Measurements from ENCODE around the gene ZNF274. TPM values are rescaled to one million over a fixed set of nuclear protein-coding genes. Genes with fewer than 3 reads are reported as not detected.
A peak's percentile ranks its signal among the peaks of the same experiment; 100 is the strongest.

The ZNF274 gene
- total RNA-seq, 1 experiment from 2014 or later, result 15.4 TPM

- Histone ChIP-seq H3K9ac (ENCODE audit: low read length) (no peak overlapping the region), H3K36me3 (ENCODE audit: low read depth, low read length) (peaks cover 73% of the 10 kb centered on the region), H3K79me2 (ENCODE audit: low read length) (no peaks in the 10 kb centered on the region), H3K4me3 (ENCODE audit: low read length) (no peak overlapping the region), H4K20me1 (ENCODE audit: low read length) (no peaks in the 10 kb centered on the region), H3K9me3 (ENCODE audit: low read length) (peaks cover 74% of the 10 kb centered on the region), H3K27ac (ENCODE audit: low read length) (no peak overlapping the region), H3K4me2 (ENCODE audit: low read length) (no peak overlapping the region), H3K4me1 (ENCODE audit: insufficient read depth, low read length) (no peaks in the 10 kb centered on the region), H3K9me2 (replicated peaks; ENCODE audit: low read length) (no peaks in the 10 kb centered on the region), H2AFZ (ENCODE audit: low read length) (no peak overlapping the region), H3K27me3 (ENCODE audit: low read length) (no peaks in the 10 kb centered on the region), H3F3A (ENCODE audit: low read length, unreplicated experiment) (no peaks in the 10 kb centered on the region)
- intact Hi-C loops (cut with micrococcal nuclease), result no loop called here
- no peak for TF ChIP-seq EZH2 (IDR thresholded peaks at IDR 0.05; ENCODE audit: low read length, unreplicated experiment)
- no peak for TF ChIP-seq EZH2phosphoT487 (IDR thresholded peaks at IDR 0.05; ENCODE audit: borderline replicate concordance, low read length)
- TF ChIP-seq CTCF (conservative IDR thresholded peaks at IDR 0.05; ENCODE audit: low read depth, low read length), result no peak
- ChIA-PET CTCF (no interaction called here), POLR2A (ENCODE audit: unreplicated experiment) (no interaction called here)
- BruUV-seq (replicated peaks), result TSS peak; percentile 16
- DNase-seq, result no peak
- no peak for ATAC-seq
Measured at GRCh38 chr19:58212336-58213074, 29.6 kb downstream of the ZNF274 start.

DNA sequence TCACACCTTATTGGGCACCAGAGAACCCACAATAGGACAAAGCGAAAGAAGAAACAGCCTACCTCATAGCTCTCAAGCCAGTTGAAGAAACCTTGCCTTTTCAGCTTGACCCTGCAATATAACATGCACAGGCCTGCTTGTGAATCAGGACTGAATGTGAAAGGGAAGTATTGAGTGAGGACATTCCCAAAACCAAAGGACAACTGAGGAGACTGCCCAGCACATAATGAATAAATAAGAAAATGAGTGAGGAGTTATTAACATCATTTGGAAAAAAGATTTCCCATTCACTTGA is 30.2 kb downstream of the ZNF274 start:
- Histone ChIP-seq H3K4me3 (ENCODE audit: low read length) (no peak overlapping the region), H3K4me1 (ENCODE audit: insufficient read depth, low read length) (no peaks in the 10 kb centered on the region), H3F3A (ENCODE audit: low read length, unreplicated experiment) (no peaks in the 10 kb centered on the region), H3K9me3 (ENCODE audit: low read length) (peaks cover 71% of the 10 kb centered on the region), H3K36me3 (ENCODE audit: low read depth, low read length) (peaks cover 68% of the 10 kb centered on the region), H3K4me2 (ENCODE audit: low read length) (no peak overlapping the region), H3K27ac (ENCODE audit: low read length) (no peak overlapping the region), H3K9ac (ENCODE audit: low read length) (no peak overlapping the region), H4K20me1 (ENCODE audit: low read length) (no peaks in the 10 kb centered on the region), H3K9me2 (replicated peaks; ENCODE audit: low read length) (no peaks in the 10 kb centered on the region), H3K79me2 (ENCODE audit: low read length) (no peaks in the 10 kb centered on the region), H2AFZ (ENCODE audit: low read length) (no peak overlapping the region), H3K27me3 (ENCODE audit: low read length) (no peaks in the 10 kb centered on the region)
- BruUV-seq (replicated peaks), result no TSS peak
- DNase-seq (no peak), ATAC-seq (no peak)
- ChIA-PET POLR2A (ENCODE audit: unreplicated experiment) (no interaction called here), CTCF (no interaction called here)
- TF ChIP-seq CTCF (conservative IDR thresholded peaks at IDR 0.05; ENCODE audit: low read depth, low read length), result no peak
- TF ChIP-seq EZH2 (IDR thresholded peaks at IDR 0.05; ENCODE audit: low read length, unreplicated experiment), result no peak
- TF ChIP-seq EZH2phosphoT487 (IDR thresholded peaks at IDR 0.05; ENCODE audit: borderline replicate concordance, low read length), result no peak
- intact Hi-C loops (cut with micrococcal nuclease), result no loop called here

DNA sequence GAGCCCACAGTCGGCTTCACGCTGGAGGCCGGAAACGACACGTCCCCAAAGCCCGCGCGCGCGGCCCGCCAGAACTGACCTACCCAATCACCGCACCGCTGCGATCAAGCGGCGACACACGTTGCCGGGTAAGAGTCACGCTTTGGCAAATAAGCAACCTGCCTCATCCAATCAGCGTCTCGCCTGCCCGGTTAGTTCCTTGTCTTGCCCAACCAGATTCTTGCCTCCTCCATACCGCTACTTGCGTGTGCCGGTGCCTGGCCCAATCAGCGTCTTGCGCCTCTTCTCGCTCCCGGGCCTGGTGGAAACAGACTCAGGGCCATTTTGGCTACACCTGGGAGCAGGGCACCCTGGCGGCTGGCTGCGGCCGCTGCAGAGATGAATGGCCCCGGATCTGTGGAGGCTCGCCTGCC is 34.2 kb downstream of the ZNF274 start:
- no peaks in the 10 kb centered on the region for H3K9me2 ChIP-seq (replicated peaks; ENCODE audit: low read length)
- no peak for ATAC-seq
- ChIA-PET CTCF (no interaction called here), POLR2A (ENCODE audit: unreplicated experiment) (no interaction called here)
- H3K27me3 ChIP-seq (ENCODE audit: low read length), result no peaks in the 10 kb centered on the region
- BruUV-seq (replicated peaks), result no TSS peak
- no peaks in the 10 kb centered on the region for H3K4me1 ChIP-seq (ENCODE audit: insufficient read depth, low read length)
- H3K4me2 ChIP-seq (ENCODE audit: low read length), result no peak overlapping the region
- no peaks in the 10 kb centered on the region for H4K20me1 ChIP-seq (ENCODE audit: low read length)
- H3K27ac ChIP-seq (ENCODE audit: low read length), result no peak overlapping the region
- intact Hi-C loops (cut with micrococcal nuclease), result no loop called here
- TF ChIP-seq EZH2 (IDR thresholded peaks at IDR 0.05; ENCODE audit: low read length, unreplicated experiment), result no peak
- no peak for TF ChIP-seq EZH2phosphoT487 (IDR thresholded peaks at IDR 0.05; ENCODE audit: borderline replicate concordance, low read length)
- TF ChIP-seq CTCF (conservative IDR thresholded peaks at IDR 0.05; ENCODE audit: low read depth, low read length), result no peak
- H3K4me3 ChIP-seq (ENCODE audit: low read length), result no peak overlapping the region
- no peak overlapping the region for H3K9ac ChIP-seq (ENCODE audit: low read length)
- peaks cover 29% of the 10 kb centered on the region for H3K36me3 ChIP-seq (ENCODE audit: low read depth, low read length)
- H3F3A ChIP-seq (ENCODE audit: low read length, unreplicated experiment), result no peaks in the 10 kb centered on the region
- no peak for DNase-seq
- H3K9me3 ChIP-seq (ENCODE audit: low read length), result peaks cover 40% of the 10 kb centered on the region
- H2AFZ ChIP-seq (ENCODE audit: low read length), result no peak overlapping the region
- no peaks in the 10 kb centered on the region for H3K79me2 ChIP-seq (ENCODE audit: low read length)

All from PC-3 (cell line).